Epithelial cell of proximal tubule (primary cell): ENCODE measurements around the gene CACFD1. TPM values are rescaled to one million over a fixed set of nuclear protein-coding genes. Genes with fewer than 3 reads are reported as not detected.

Experiments
- DNase-seq: peaks from one replicate; pipeline ENCODE4 v3.0.0-alpha.2; 2011; ENCODE audit warnings: low read depth
- H3K4me3 ChIP-seq: 2 replicates; pipeline ENCODE4 v1.5.1; 2011; ENCODE audit warnings: low read depth, mild to moderate bottlenecking, low read length
- total RNA-seq: library from RNA; depleted of rRNA; stranded (reverse); fragments of >200 nt; gene quantifications from 2 replicates; pipeline ENCODE4 v1.2.3, GENCODE V29; 2015
- TF ChIP-seq, protein P1 (sequence below): conservative IDR thresholded peaks from 2 replicates; pipeline ENCODE4 v1.5.1; 2012; ENCODE audit warnings: low read depth, mild to moderate bottlenecking, low read length

The CACFD1 gene
- total RNA-seq, 1 donor from 2014 or later, result 11.0 TPM

- H3K4me3 ChIP-seq, result no peak overlapping the region
- DNase-seq, result no peak
- TF ChIP-seq, protein P1, sequence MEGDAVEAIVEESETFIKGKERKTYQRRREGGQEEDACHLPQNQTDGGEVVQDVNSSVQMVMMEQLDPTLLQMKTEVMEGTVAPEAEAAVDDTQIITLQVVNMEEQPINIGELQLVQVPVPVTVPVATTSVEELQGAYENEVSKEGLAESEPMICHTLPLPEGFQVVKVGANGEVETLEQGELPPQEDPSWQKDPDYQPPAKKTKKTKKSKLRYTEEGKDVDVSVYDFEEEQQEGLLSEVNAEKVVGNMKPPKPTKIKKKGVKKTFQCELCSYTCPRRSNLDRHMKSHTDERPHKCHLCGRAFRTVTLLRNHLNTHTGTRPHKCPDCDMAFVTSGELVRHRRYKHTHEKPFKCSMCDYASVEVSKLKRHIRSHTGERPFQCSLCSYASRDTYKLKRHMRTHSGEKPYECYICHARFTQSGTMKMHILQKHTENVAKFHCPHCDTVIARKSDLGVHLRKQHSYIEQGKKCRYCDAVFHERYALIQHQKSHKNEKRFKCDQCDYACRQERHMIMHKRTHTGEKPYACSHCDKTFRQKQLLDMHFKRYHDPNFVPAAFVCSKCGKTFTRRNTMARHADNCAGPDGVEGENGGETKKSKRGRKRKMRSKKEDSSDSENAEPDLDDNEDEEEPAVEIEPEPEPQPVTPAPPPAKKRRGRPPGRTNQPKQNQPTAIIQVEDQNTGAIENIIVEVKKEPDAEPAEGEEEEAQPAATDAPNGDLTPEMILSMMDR, result no peak
Measured at GRCh38 chr9:133483611-133484010, 23.8 kb downstream of the CACFD1 start.

DNA sequence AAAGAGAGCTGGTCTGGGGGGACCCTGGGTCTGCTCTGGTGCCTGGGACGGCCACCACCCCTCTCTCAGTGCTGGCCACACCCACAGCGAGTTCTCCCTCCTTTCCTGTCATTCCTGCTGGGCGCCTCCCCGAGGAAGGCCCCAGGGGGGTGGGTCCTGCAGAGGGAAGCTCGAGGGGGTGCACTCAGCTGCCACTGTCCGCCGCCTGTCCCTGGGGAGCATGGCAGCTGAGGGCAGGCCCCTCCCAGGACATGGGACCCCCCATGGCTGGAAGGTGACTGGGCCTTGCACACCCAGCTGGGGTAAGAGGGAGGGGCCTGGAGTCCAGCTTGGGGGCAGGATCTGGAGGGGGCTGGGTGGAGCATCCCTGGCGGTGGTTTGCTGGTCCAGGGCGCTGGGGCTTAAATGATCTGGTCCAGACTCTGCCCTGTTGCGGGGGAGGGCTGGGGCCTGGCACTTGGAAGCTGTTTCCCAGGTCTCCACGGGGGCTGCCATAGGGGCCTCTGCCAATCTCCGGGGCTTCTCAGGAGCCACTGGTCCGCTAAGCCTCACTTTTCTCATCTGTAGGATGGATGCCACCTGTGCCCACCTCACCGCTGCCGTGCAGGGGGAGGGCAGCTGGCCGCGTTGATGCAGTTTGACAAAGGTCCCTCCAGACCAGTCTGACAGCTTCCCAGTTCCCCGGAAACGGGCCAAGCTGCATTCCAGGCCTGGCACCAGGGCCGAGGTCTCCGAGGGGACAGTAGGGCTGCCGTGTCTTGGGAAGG is 25.1 kb downstream of the CACFD1 start:
- H3K4me3 ChIP-seq, result no peak overlapping the region
- no peak for DNase-seq
- TF ChIP-seq, protein P1, result no peak

DNA sequence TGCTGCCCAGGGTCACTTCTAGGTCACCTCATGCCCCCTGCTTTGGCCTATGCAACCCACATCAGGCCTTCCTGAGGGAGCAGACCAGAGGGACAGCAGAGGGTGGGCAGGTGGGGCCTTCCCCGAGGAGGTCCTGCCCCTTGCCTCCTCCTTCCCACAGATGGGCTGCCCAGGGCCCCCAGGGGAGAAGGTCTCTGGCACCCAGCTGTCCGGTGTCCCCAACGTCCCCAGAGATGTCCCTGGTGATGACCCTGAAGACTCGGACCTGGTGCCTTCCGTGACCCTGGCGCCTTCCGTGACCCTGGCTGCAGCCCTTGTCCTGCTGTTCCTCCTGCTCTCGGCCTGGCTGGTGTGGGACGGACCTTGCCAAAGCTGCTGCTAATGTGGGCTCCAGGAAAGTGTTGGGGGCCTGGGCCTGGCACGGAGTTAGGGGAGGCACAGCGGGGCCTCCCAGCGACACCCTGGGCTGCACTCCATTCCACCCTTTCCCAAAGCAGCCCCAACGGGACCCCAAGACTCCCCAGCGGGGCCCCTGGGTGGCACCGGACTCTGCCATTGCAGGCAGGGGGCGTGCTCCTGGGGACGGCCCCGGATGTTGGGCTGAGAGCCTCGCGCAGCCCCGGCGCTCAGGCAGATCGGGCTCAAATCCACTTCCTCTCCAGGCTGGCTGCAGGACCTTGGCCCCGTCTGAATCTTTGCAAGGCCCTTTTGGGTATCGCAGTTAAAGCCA is 25.9 kb downstream of the CACFD1 start:
- TF ChIP-seq, protein P1, result no peak
- no peak for DNase-seq

GRCh38 chr9:133487331-133487725 is 27.6 kb downstream of the CACFD1 start:
- DNase-seq, result no peak
- TF ChIP-seq, protein P1, result no peak
- H3K4me3 ChIP-seq, result no peak overlapping the region

More for the DNA sequence above, 25.9 kb downstream of the CACFD1 start:
- no peak overlapping the region for H3K4me3 ChIP-seq

DNA sequence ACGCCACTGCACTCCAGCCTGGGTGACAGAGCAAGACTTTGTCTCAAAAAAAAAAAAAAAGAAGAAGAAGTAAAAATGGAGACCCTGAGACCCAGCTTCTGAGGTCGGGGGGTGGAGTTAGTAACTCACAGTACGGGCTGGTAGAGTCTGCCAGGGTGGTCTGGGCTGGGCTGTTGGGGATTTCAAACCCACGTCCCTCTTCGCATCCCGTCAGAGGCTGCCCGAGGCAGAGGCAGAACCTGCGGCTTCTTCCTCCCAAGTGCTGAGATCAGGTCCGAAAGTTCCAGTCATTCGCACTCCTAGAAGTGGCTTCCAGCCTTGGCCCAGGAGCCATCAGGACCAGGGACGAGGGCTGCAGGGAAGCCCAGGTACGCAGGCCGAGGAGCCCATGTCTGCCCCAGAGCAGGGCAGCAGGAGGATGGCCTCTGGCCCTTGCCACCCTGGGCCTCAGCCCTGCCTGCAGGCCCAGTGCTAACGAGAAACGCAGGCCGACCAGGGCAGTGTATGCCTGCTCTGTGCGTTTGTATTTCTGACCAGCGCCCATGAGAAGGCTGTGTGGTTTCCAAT is 29.0 kb downstream of the CACFD1 start:
- H3K4me3 ChIP-seq, result no peak overlapping the region
- TF ChIP-seq, protein P1, result no peak
- DNase-seq, result no peak

GRCh38 chr9:133489253-133490190 is 29.7 kb downstream of the CACFD1 start:
- DNase-seq, result no peak

More at GRCh38 chr9:133489253-133490190, 29.7 kb downstream of the CACFD1 start:
- H3K4me3 ChIP-seq, result no peak overlapping the region
- TF ChIP-seq, protein P1, result no peak
